GM19328 (cell line): Measurements from ENCODE around the gene SEPTIN5.
"Not testable (repeated sequence)": the region's sequence is repeated elsewhere in the genome, so short reads cannot be mapped to it uniquely, and the experiment has no call there.

Experiments
- ATAC-seq: cut with Tn5 transposase; IDR thresholded peaks from one replicate; pipeline ENCODE4 v1.9.1; 2021; ENCODE audit warnings: mild to moderate bottlenecking, moderate library complexity; ENCODE audit not compliant: unreplicated experiment

Gene SEPTIN5

GRCh38 chr22:19714312-19715187 lies at the start of gene SEPTIN5:
TSS of gene SEPTIN5 (plus strand) at chr22:19714503. CDS start at chr22:19714589, 86 bp downstream.
- no peak for ATAC-seq

GRCh38 chr22:19664951-19665783 lies 49.1 kb upstream of the SEPTIN5 start:
- ATAC-seq, result no peak

- ATAC-seq, result no peak
Measured at GRCh38 chr22:19665784-19666672, 48.3 kb upstream of the SEPTIN5 start.

GRCh38 chr22:19666673-19667593 lies 47.4 kb upstream of the SEPTIN5 start:
- no peak for ATAC-seq

GRCh38 chr22:19667872-19668740 lies 46.2 kb upstream of the SEPTIN5 start:
- ATAC-seq, result no peak

- no peak for ATAC-seq
Measured at GRCh38 chr22:19668748-19669147, 45.6 kb upstream of the SEPTIN5 start.

GRCh38 chr22:19669570-19669969 lies 44.7 kb upstream of the SEPTIN5 start:
- no peak for ATAC-seq

- ATAC-seq, result no peak
Measured at GRCh38 chr22:19671316-19671715, 43.0 kb upstream of the SEPTIN5 start.

- ATAC-seq, result no peak
Measured at GRCh38 chr22:19672054-19672776, 42.1 kb upstream of the SEPTIN5 start.

GRCh38 chr22:19673660-19674059 lies 40.6 kb upstream of the SEPTIN5 start:
- ATAC-seq, result no peak

GRCh38 chr22:19674129-19674928 lies 40.0 kb upstream of the SEPTIN5 start:
- no peak for ATAC-seq

GRCh38 chr22:19674929-19675253 lies 39.4 kb upstream of the SEPTIN5 start:
- no peak for ATAC-seq

GRCh38 chr22:19675428-19675827 lies 38.9 kb upstream of the SEPTIN5 start:
- no peak for ATAC-seq

GRCh38 chr22:19676437-19676836 lies 37.9 kb upstream of the SEPTIN5 start:
- ATAC-seq, result not testable (repeated sequence)

GRCh38 chr22:19678949-19679521 lies 35.3 kb upstream of the SEPTIN5 start:
- no peak for ATAC-seq

- ATAC-seq, result no peak
Measured at GRCh38 chr22:19679522-19680101, 34.7 kb upstream of the SEPTIN5 start.
